OCI-LY1 (cell line): ENCODE data around the gene AEBP1.

ENCODE experiments used
- H2AFZ ChIP-seq: fragments of 200-600 bp; sonication (generic), shearing (Covaris generic); 2 replicates; pipeline ENCODE4 v1.6.0; 2014; ENCODE audit warnings: antibody characterized with exemption, mild to moderate bottlenecking, low read length
- H3F3A ChIP-seq: fragments of 200-600 bp; sonication (generic), shearing (Covaris generic); 2 replicates; pipeline ENCODE4 v1.6.0; 2014; ENCODE audit warnings: mild to moderate bottlenecking, antibody characterized with exemption, low read length, moderate library complexity; ENCODE audit not compliant: insufficient read depth
- H3K27ac ChIP-seq: fragments of 200-600 bp; sonication (generic); 2 replicates; pipeline ENCODE4 v1.5.1; 2014; ENCODE audit warnings: low read length, mixed run types, mild to moderate bottlenecking, low read depth; ENCODE audit not compliant: poor library complexity, severe bottlenecking
- H3K27me3 ChIP-seq: fragments of 200-600 bp; sonication (generic); 2 replicates; pipeline ENCODE4 v1.6.0; 2014; ENCODE audit warnings: antibody characterized with exemption, mild to moderate bottlenecking, low read length, moderate library complexity; ENCODE audit not compliant: insufficient read depth
- H3K36me3 ChIP-seq: fragments of 200-600 bp; sonication (generic); 2 replicates; pipeline ENCODE4 v1.6.1; 2014; ENCODE audit warnings: mild to moderate bottlenecking, antibody characterized with exemption, low read length, moderate library complexity, mixed read lengths; ENCODE audit not compliant: insufficient read depth
- H3K4me1 ChIP-seq: fragments of 200-600 bp; sonication (generic); 2 replicates; pipeline ENCODE4 v1.5.1; 2014; ENCODE audit warnings: mild to moderate bottlenecking, low read length, moderate library complexity; ENCODE audit not compliant: insufficient read depth, severe bottlenecking
- H3K4me2 ChIP-seq: fragments of 200-600 bp; sonication (generic), shearing (Covaris generic); 2 replicates; pipeline ENCODE4 v1.6.1; 2014; ENCODE audit warnings: low read length
- H3K4me3 ChIP-seq: fragments of 200-600 bp; sonication (generic); 2 replicates; pipeline ENCODE4 v1.5.1; 2014; ENCODE audit warnings: low read length, low read depth, mild to moderate bottlenecking, mixed read lengths; ENCODE audit not compliant: poor library complexity, severe bottlenecking
- H3K79me2 ChIP-seq: fragments of 200-600 bp; shearing (Covaris generic); 2 replicates; pipeline ENCODE4 v1.6.1; 2016; ENCODE audit warnings: mixed run types, low read length, mixed read lengths; ENCODE audit not compliant: insufficient read depth
- H3K9ac ChIP-seq: fragments of 200-600 bp; sonication (generic), shearing (Covaris generic); 2 replicates; pipeline ENCODE4 v1.6.1; 2014; ENCODE audit warnings: mild to moderate bottlenecking, low read length, mixed read lengths
- H3K9me2 ChIP-seq: fragments of 200-600 bp; sonication (generic), shearing (Covaris generic); 2 replicates; pipeline ENCODE4 v1.6.1; 2014; ENCODE audit warnings: low read depth, mild to moderate bottlenecking, low read length, mixed read lengths
- H3K9me3 ChIP-seq: fragments of 200-600 bp; shearing (Covaris generic); 2 replicates; pipeline ENCODE4 v1.6.1; 2014; ENCODE audit warnings: low read length, mixed read lengths
- H4K20me1 ChIP-seq: fragments of 200-600 bp; sonication (generic), shearing (Covaris generic); 2 replicates; pipeline ENCODE4 v1.6.0; 2016; ENCODE audit warnings: mild to moderate bottlenecking, low read length; ENCODE audit not compliant: insufficient read depth
- CTCF ChIP-seq: fragments of 200-600 bp; sonication (generic), shearing (Covaris generic); IDR thresholded peaks from 2 replicates; pipeline ENCODE4 v1.5.1; 2017; ENCODE audit warnings: mild to moderate bottlenecking, antibody characterized with exemption, low read length, moderate library complexity, mixed read lengths
- EZH2 ChIP-seq: fragments of 200-600 bp; sonication (generic), shearing (Covaris generic); IDR thresholded peaks from 2 replicates; pipeline ENCODE4 v1.8.0; 2017; ENCODE audit warnings: borderline replicate concordance, mixed run types, mild to moderate bottlenecking, antibody characterized with exemption, low read length, moderate library complexity, mixed read lengths

AEBP1 gene

GRCh38 chr7:44063894-44064651 is 40.1 kb upstream of the AEBP1 start:
- H3K9me2 ChIP-seq = no peaks in the 10 kb centered on the region
- no peak overlapping the region for H2AFZ ChIP-seq
- H3K27me3 ChIP-seq = no peaks in the 10 kb centered on the region; the same call in 1 of the 2 replicates
- no peak overlapping the region for H3K9ac ChIP-seq
- no peaks in the 10 kb centered on the region for H4K20me1 ChIP-seq
- no peak for TF ChIP-seq EZH2
- TF ChIP-seq CTCF = no peak
- H3K79me2 ChIP-seq = no peaks in the 10 kb centered on the region
- H3K4me3 ChIP-seq = no peak overlapping the region
- H3K4me1 ChIP-seq = no peaks in the 10 kb centered on the region
- H3F3A ChIP-seq = peaks cover 7% of the 10 kb centered on the region; the same call in 1 of the 2 replicates
- H3K27ac ChIP-seq = no peak overlapping the region
- no peaks in the 10 kb centered on the region for H3K9me3 ChIP-seq
- no peak overlapping the region for H3K4me2 ChIP-seq
- H3K36me3 ChIP-seq = peaks cover 39% of the 10 kb centered on the region

GRCh38 chr7:44064791-44065430 is 39.2 kb upstream of the AEBP1 start:
- Histone ChIP-seq H3K27me3 (no peaks in the 10 kb centered on the region; the same call in 1 of the 2 replicates), H2AFZ (no peak overlapping the region), H3K9ac (no peak overlapping the region), H3K4me1 (no peaks in the 10 kb centered on the region), H3K9me3 (no peaks in the 10 kb centered on the region), H3K9me2 (no peaks in the 10 kb centered on the region), H3K36me3 (peaks cover 30% of the 10 kb centered on the region), H3F3A (peaks cover 7% of the 10 kb centered on the region; the same call in 1 of the 2 replicates), H3K27ac (no peak overlapping the region), H3K4me2 (no peak overlapping the region), H3K79me2 (no peaks in the 10 kb centered on the region), H4K20me1 (no peaks in the 10 kb centered on the region), H3K4me3 (no peak overlapping the region)
- TF ChIP-seq CTCF (no peak), EZH2 (no peak)

GRCh38 chr7:44065431-44066110 is 38.6 kb upstream of the AEBP1 start, which contains the start of gene PGAM2:
TSS of gene PGAM2 (minus strand) at chr7:44065567. CDS start at chr7:44065529, 38 bp downstream.
- no peak within 1 kb of the TSS for H3K4me3 ChIP-seq
- H3K27me3 ChIP-seq = no peaks in the 10 kb centered on the region; the same call in 1 of the 2 replicates
- no peak within 1 kb of the TSS for H3K27ac ChIP-seq
- TF ChIP-seq EZH2 = no peak
- TF ChIP-seq CTCF = no peak
- H3K9ac ChIP-seq = no peak within 1 kb of the TSS
- H3K79me2 ChIP-seq = no peaks in the 10 kb centered on the region
- H2AFZ ChIP-seq = no peak within 1 kb of the TSS
- H3F3A ChIP-seq = peaks cover 7% of the 10 kb centered on the region; the same call in 1 of the 2 replicates
- H3K4me2 ChIP-seq = no peak within 1 kb of the TSS
- H4K20me1 ChIP-seq = no peaks in the 10 kb centered on the region
- no peaks in the 10 kb centered on the region for H3K4me1 ChIP-seq
- H3K9me2 ChIP-seq = no peaks in the 10 kb centered on the region
- peaks cover 24% of the 10 kb centered on the region for H3K36me3 ChIP-seq
- no peaks in the 10 kb centered on the region for H3K9me3 ChIP-seq
